ENCODE measurements around the gene BEX2. TPM values are rescaled to one million over a fixed set of nuclear protein-coding genes. Genes with fewer than 3 reads are reported as not detected.

The BEX2 gene
- total RNA-seq, 2 donors from 2014 or later = 23.6 to 32.3 TPM

DNA sequence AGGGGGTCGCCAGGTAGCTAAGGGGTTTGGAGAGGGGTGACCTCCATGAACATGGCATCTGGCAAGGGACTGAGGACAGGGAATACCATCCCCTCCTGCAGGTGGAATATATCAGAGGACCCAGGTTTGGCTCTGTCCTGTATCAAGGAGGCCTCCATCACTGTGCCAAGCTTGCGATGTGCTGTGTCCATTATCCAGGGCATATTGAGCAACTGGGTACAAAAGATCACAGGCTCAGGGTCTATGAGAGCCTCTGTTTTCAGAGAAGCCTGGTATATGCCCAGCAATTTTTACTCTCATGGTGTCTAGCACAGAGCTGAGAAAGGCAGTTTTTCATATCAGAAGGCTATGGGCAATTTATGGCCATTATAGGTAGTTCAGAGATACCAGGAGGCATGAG, 17.7 kb downstream of the BEX2 start:
- H3K4me1 Mint-ChIP-seq = no peaks in the 10 kb centered on the region
- H3K9ac ChIP-seq (ENCODE audit: extremely low read depth, low read length, poor library complexity, severe bottlenecking) = no peak overlapping the region
- no peaks in the 10 kb centered on the region for H3K36me3 ChIP-seq (ENCODE audit: control insufficient read depth, insufficient read depth, low read length)
- H3K4me1 ChIP-seq (ENCODE audit: control insufficient read depth, insufficient read depth, low read length) = no peaks in the 10 kb centered on the region
- peaks cover 3% of the 10 kb centered on the region for H3K27me3 Mint-ChIP-seq (ENCODE audit: insufficient read depth)
- 98% methylated on average over 2 of the region's 2 CpGs; no CpG with 5 or more reads in 1 of the 2 experiments for WGBS, 2 experiments (ENCODE audit: insufficient coverage in 1 of 2, insufficient read length in 1 of 2)
- H3K9me3 Mint-ChIP-seq = peaks cover 20% of the 10 kb centered on the region
- no peaks in the 10 kb centered on the region for H3K27me3 ChIP-seq (ENCODE audit: control insufficient read depth, insufficient read depth, low read length, poor library complexity, severe bottlenecking)
- no peaks in the 10 kb centered on the region for H3K36me3 Mint-ChIP-seq (ENCODE audit: low read depth)
- no peak overlapping the region for H3K27ac ChIP-seq (ENCODE audit: low read depth, low read length)
- H3K9me3 ChIP-seq (ENCODE audit: control insufficient read depth, low read length) = no peaks in the 10 kb centered on the region
- DNase-seq = no peak
- no peak overlapping the region for H3K4me3 Mint-ChIP-seq
- H3K4me3 ChIP-seq (ENCODE audit: low read length) = no peak overlapping the region
- no peak overlapping the region for H3K27ac Mint-ChIP-seq
- TF ChIP-seq, protein P1, sequence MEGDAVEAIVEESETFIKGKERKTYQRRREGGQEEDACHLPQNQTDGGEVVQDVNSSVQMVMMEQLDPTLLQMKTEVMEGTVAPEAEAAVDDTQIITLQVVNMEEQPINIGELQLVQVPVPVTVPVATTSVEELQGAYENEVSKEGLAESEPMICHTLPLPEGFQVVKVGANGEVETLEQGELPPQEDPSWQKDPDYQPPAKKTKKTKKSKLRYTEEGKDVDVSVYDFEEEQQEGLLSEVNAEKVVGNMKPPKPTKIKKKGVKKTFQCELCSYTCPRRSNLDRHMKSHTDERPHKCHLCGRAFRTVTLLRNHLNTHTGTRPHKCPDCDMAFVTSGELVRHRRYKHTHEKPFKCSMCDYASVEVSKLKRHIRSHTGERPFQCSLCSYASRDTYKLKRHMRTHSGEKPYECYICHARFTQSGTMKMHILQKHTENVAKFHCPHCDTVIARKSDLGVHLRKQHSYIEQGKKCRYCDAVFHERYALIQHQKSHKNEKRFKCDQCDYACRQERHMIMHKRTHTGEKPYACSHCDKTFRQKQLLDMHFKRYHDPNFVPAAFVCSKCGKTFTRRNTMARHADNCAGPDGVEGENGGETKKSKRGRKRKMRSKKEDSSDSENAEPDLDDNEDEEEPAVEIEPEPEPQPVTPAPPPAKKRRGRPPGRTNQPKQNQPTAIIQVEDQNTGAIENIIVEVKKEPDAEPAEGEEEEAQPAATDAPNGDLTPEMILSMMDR (conservative IDR thresholded peaks at IDR 0.05) = no peak

DNA sequence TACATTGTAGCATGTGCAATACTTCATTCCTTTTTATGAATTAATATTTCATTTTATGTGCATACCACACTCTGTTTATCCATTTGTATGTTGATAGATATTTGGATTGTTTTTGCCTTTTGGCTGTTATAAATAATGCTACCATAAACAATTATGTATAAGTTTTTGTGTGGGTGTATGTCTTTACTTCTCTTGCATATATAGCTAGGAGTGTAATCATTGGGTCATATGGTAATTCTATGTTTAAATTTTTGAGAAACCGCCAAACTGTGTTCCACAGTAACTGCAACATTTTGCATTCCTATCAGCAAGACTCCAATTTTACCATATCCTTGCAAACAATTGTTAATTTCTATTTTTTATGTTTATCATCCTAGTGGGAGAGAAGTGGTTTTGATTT, 31.2 kb downstream of the BEX2 start:
- H3K36me3 Mint-ChIP-seq (ENCODE audit: low read depth) = no peaks in the 10 kb centered on the region
- H3K9ac ChIP-seq (ENCODE audit: extremely low read depth, low read length, poor library complexity, severe bottlenecking) = no peak overlapping the region

DNA sequence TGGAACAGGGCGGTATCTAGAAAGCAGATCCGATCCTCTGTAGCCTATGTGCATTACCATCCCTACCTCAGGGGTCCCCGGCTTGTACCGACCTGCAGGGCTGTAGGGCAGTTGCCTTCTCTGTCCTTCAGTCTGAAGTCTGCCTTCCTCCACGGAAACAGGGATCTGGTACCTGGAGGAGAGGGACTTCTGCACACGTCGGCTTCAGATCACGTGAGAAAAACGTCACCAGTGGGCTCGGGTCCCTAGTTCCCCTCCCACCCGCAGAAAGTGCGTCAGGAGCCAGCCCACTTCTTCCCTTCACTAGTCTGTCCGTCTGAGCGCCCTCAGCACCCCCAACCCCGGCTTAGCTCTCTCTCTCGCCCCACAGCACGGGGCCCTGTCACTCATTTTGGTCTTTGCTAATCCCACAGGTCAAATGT, 34.2 kb downstream of the BEX2 start, which contains the start of gene TCEAL5:
Gene TCEAL5 (minus strand): TSS at position 170 of the 422 bp plus-strand sequence. CDS start 2,187 bp downstream, outside the sequence.
- TF ChIP-seq, protein P1 (conservative IDR thresholded peaks at IDR 0.05) = no peak
- Mint-ChIP-seq H3K4me3 (peak within 1 kb of the TSS; percentile 33), H3K4me1 (no peaks in the 10 kb centered on the region), H3K36me3 (ENCODE audit: low read depth) (no peaks in the 10 kb centered on the region), H3K27me3 (ENCODE audit: insufficient read depth) (peaks cover 37% of the 10 kb centered on the region), H3K27ac (no peak within 1 kb of the TSS), H3K9me3 (peaks cover 15% of the 10 kb centered on the region)
- H3K4me3 ChIP-seq (ENCODE audit: low read length) = no peak within 1 kb of the TSS
- no peak within 1 kb of the TSS for H3K27ac ChIP-seq (ENCODE audit: low read depth, low read length)
- no peaks in the 10 kb centered on the region for H3K9me3 ChIP-seq (ENCODE audit: control insufficient read depth, low read length)
- no peak for DNase-seq
- no peak within 1 kb of the TSS for H3K9ac ChIP-seq (ENCODE audit: extremely low read depth, low read length, poor library complexity, severe bottlenecking)
- no peaks in the 10 kb centered on the region for H3K27me3 ChIP-seq (ENCODE audit: control insufficient read depth, insufficient read depth, low read length, poor library complexity, severe bottlenecking)
- H3K36me3 ChIP-seq (ENCODE audit: control insufficient read depth, insufficient read depth, low read length) = no peaks in the 10 kb centered on the region
- WGBS, 2 experiments (ENCODE audit: insufficient coverage in 1 of 2, insufficient read length in 1 of 2) = 83% methylated on average over 16 of the region's 17 CpGs; no CpG with 5 or more reads in 1 of the 2 experiments
- no peaks in the 10 kb centered on the region for H3K4me1 ChIP-seq (ENCODE audit: control insufficient read depth, insufficient read depth, low read length)

More for the DNA sequence above, 31.2 kb downstream of the BEX2 start:
- no peak overlapping the region for H3K27ac ChIP-seq (ENCODE audit: low read depth, low read length)
- no CpG with 5 or more reads among the region's 1 CpG for WGBS, 2 experiments (ENCODE audit: insufficient coverage in 1 of 2, insufficient read length in 1 of 2)
- Mint-ChIP-seq H3K27ac (no peak overlapping the region), H3K4me1 (no peaks in the 10 kb centered on the region), H3K4me3 (no peak overlapping the region), H3K27me3 (ENCODE audit: insufficient read depth) (peaks cover 33% of the 10 kb centered on the region), H3K9me3 (peaks cover 34% of the 10 kb centered on the region)
- H3K9me3 ChIP-seq (ENCODE audit: control insufficient read depth, low read length) = no peaks in the 10 kb centered on the region
- no peaks in the 10 kb centered on the region for H3K36me3 ChIP-seq (ENCODE audit: control insufficient read depth, insufficient read depth, low read length)
- no peaks in the 10 kb centered on the region for H3K27me3 ChIP-seq (ENCODE audit: control insufficient read depth, insufficient read depth, low read length, poor library complexity, severe bottlenecking)
- TF ChIP-seq, protein P1 (conservative IDR thresholded peaks at IDR 0.05) = no peak
- no peak overlapping the region for H3K4me3 ChIP-seq (ENCODE audit: low read length)
- DNase-seq = no peak
- H3K4me1 ChIP-seq (ENCODE audit: control insufficient read depth, insufficient read depth, low read length) = no peaks in the 10 kb centered on the region

Measured in endodermal cell (in vitro differentiated cells).